Right cardiac atrium (tissue), 5 donors: Measurements from ENCODE around the gene TCEA2. TPM values are rescaled to one million over a fixed set of nuclear protein-coding genes. Genes with fewer than 3 reads are reported as not detected.

ENCODE experiments used
- ATAC-seq, 2 donors: fragments of 200-7000 bp; cut with Tn5 transposase; one replicate each; pipeline versions ENCODE4 v1.8.0 to v1.9.1; 2020; ENCODE audit warnings: moderate library complexity in 2 of 2, mild to moderate bottlenecking in 1 of 2
- DNase-seq, 3 donors: peaks; one replicate each; pipeline ENCODE4 v3.0.0-alpha.2; 2020
- H3K27ac ChIP-seq: one replicate; pipeline ENCODE4 v1.5.1; 2013; ENCODE audit warnings: mild to moderate bottlenecking, low read length, control low read depth, moderate library complexity
- H3K27me3 ChIP-seq: one replicate; pipeline ENCODE4 v1.6.1; 2013; ENCODE audit not compliant: control insufficient read depth, insufficient read depth
- H3K4me1 ChIP-seq: one replicate; pipeline ENCODE4 v1.6.1; 2013; ENCODE audit warnings: low read length; ENCODE audit not compliant: control insufficient read depth, insufficient read depth
- H3K4me3 ChIP-seq: one replicate; pipeline ENCODE4 v1.5.1; 2013; ENCODE audit warnings: low read length, control low read depth
- H3K9me3 ChIP-seq: one replicate; pipeline ENCODE4 v1.6.1; 2013; ENCODE audit warnings: low read length; ENCODE audit not compliant: control insufficient read depth
- WGBS: extraction: QIAGEN DNeasy Blood & Tissue Kit; methylation state at CpG from one replicate; pipeline ENCODE4 v1.1.7; 2013; 5-methylcytosine and 5-hydroxymethylcytosine counted together
- intact Hi-C, 4 donors: fragments of 100-400 bp; cut with DNase I; formaldehyde crosslinking; loops; one replicate each; pipeline versions ENCODE4 v1.11.0 to v1.14.0; 2022 to 2023
- polyA plus RNA-seq: library from polyadenylated mRNA; stranded (reverse); fragments of 200-250 nt; gene quantifications from one replicate; pipeline ENCODE4 v1.2.3, GENCODE V29; 2013
- total RNA-seq, 4 donors: library from RNA; stranded (reverse); fragmentation: NEBNext Ultra II Directional; extraction: Animal tissue kit (Norgen Biotek cat#: 25700); gene quantifications; one replicate each; pipeline ENCODE4 v1.2.1, GENCODE V29; 2021
- donor health status: healthy with polysubstance abuse.
- donor health status: DM: no; HTN: yes; CAD: no.
- donor health status: DM: no; HTN: no; CAD: no.
- donor health status: DM: no; HTN: yes; CAD: no; lungs with severe emphysema.
- donor health status: DM: yes; HTN: yes; CAD: no.

Gene TCEA2
- total and polyA plus RNA-seq, 5 donors: 38.3 to 52.0 (median 48.0) TPM

DNA sequence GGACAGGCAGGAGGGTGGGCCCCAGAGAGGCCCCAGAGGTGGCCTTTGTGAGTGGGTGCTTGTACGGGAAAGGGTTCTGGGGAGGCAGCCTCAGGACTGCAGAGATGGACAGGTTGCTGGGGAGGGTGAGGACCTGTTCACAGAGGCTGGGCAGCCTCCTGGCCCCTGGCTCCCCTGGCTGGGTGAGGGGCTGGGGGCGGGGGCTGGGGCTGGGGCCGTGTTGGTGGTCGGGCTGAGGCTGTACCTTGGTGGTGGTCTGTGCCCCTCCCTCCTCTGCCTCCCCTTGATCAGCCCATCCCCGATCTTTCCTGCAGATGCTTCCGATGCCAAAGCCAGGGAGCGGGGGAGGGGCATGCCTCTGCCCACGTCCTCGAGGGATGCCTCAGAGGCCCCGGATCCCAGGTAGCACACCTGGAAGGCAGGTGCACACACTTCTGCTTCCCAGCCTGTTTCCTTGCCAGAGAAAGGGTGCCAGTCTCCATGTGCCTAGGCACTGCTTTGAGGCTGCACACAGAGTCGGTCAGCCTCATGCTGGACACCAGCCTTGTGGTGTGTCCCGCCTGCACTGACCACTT lies 4.8 kb downstream of the TCEA2 start:
- Histone ChIP-seq H3K9me3 (no peaks in the 10 kb centered on the region), H3K27ac (no peak overlapping the region), H3K27me3 (no peaks in the 10 kb centered on the region), H3K4me1 (peaks cover 9% of the 10 kb centered on the region), H3K4me3 (no peak overlapping the region)
- no peak for ATAC-seq
- peak in 2 of 3 donors; percentile 61 to 67 for DNase-seq
- intact Hi-C loops: no loop called here
- WGBS: 68% methylated on average over 12 of the region's 12 CpGs

DNA sequence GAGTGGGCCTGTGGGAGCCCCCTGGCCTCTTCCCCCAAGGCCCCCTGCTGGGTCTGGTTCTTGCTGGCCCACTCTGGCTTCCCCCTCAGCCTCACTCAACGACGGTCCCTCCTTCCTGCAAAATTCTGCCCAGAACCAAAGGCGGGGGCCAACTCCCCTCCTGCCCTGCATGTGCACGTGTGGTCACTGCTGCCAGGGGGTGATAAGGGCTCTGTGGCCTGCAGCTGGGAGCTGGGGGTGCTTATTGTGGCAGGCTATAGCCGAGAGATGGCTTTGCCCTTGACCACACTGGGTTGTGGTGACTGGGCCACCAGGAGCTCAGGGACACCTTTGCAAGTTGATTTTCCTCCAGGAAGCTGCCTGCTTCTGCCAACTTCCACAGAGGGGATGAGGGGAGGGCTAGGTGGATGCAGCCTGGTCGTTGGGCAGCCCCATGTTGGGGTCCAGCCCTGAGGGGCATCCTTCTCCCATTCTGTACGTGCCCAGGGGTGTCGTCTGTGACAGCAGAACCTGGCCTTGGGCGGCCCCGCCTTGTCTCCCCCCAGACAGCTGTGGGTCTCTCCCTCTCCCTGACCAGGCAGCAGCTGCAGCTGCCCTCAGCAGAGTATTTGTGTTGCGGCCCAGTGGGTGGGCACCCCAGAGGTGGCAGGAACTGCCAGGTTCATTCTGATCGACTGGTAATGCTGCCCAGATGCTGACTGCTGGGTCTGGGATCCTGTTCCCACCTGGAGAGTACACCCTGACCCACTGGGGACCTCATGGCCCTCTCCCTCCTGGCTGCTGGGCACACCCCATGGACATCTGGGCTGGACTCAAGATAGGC lies 5.6 kb downstream of the TCEA2 start:
- Histone ChIP-seq H3K27ac (no peak overlapping the region), H3K4me3 (no peak overlapping the region), H3K9me3 (no peaks in the 10 kb centered on the region), H3K4me1 (peaks cover 9% of the 10 kb centered on the region), H3K27me3 (no peaks in the 10 kb centered on the region)
- 75% methylated on average over 12 of the region's 12 CpGs for WGBS
- intact Hi-C loops: no loop called here
- DNase-seq: peak in 1 of 3 donors; percentile 55
- ATAC-seq: no peak

- 90% methylated on average over 20 of the region's 20 CpGs for WGBS
- intact Hi-C loops: no loop called here
- peaks cover 4% of the 10 kb centered on the region for H3K4me1 ChIP-seq
- ATAC-seq (no peak), DNase-seq (peak in 1 of 3 donors; percentile 49)
- no peaks in the 10 kb centered on the region for H3K9me3 ChIP-seq
- no peak overlapping the region for H3K27ac ChIP-seq
- no peaks in the 10 kb centered on the region for H3K27me3 ChIP-seq
- no peak overlapping the region for H3K4me3 ChIP-seq
Measured at GRCh38 chr20:64069209-64069613, 6.2 kb downstream of the TCEA2 start.

- Histone ChIP-seq H3K4me3 (no peak overlapping the region), H3K27me3 (no peaks in the 10 kb centered on the region), H3K4me1 (no peaks in the 10 kb centered on the region), H3K9me3 (no peaks in the 10 kb centered on the region), H3K27ac (no peak overlapping the region)
- ATAC-seq (peak in 1 of 2 donors; percentile 2), DNase-seq (peak in 1 of 3 donors; percentile 77)
- WGBS: 60% methylated on average over 14 of the region's 14 CpGs
- intact Hi-C loops: no loop called here
Measured at GRCh38 chr20:64069614-64070243, 6.7 kb downstream of the TCEA2 start.

- no peaks in the 10 kb centered on the region for H3K27me3 ChIP-seq
- intact Hi-C loops: no loop called here
- 93% methylated on average over 31 of the region's 31 CpGs for WGBS
Measured at GRCh38 chr20:64070244-64070993, 7.4 kb downstream of the TCEA2 start.

DNA sequence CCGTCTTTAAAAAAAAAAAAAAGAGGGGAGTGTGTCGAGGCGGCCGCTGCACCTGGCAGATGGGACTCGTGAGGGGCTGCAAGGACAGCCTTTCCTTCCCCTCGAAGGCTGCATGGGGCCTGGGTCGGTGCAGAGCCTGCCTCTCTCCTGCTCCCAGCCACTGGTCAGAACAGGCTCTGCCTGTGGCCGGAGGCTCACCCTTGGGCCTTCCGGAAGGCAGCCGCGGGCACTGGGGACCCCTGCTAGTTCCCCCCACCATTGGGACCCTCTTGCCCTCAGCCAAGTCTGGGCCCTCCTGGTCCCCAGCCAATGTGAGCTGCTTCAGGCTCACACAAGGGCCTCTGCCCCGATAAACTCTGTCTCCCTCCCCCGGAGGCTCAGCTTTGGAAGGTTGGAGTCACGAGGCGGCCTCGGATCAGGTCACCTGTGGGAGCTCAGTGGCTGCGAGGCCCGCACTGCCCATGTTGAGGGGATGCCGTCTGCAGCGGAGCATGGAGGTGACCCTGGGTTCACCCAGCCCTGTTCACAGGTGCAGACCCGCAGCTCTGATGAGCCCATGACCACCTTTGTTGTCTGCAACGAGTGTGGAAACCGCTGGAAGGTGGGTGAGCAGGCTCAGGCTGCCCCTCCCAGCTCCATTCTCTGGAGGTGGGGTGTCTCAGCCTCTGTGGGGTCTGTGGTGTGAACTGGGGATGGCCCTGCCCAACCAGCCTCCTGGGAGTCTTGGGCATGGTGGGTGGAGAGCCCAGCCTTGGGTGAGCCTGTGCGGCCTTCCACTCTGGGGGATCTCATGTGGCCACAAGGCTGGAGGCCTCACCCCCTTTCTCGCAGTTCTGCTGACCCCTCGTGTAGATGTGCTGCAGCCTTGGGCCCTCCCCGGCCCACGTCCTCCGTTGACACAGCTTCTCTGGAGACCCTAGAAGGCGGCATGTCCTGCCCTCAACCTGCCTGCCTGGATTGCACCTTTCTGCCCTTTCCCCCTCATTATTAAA lies 8.6 kb downstream of the TCEA2 start:
- WGBS: 84% methylated on average over 30 of the region's 30 CpGs
- intact Hi-C loops: no loop called here
- H3K9me3 ChIP-seq: no peaks in the 10 kb centered on the region
- H3K4me1 ChIP-seq: no peaks in the 10 kb centered on the region
- ATAC-seq (no peak), DNase-seq (peak; percentile 10 to 55 (median 42))
- no peak overlapping the region for H3K4me3 ChIP-seq
- H3K27me3 ChIP-seq: no peaks in the 10 kb centered on the region
- H3K27ac ChIP-seq: no peak overlapping the region

More at GRCh38 chr20:64070244-64070993, 7.4 kb downstream of the TCEA2 start:
- H3K4me3 ChIP-seq: no peak overlapping the region
- ATAC-seq (no peak), DNase-seq (peak in 1 of 3 donors; percentile 57)
- no peaks in the 10 kb centered on the region for H3K9me3 ChIP-seq
- H3K27ac ChIP-seq: no peak overlapping the region
- no peaks in the 10 kb centered on the region for H3K4me1 ChIP-seq

DNA sequence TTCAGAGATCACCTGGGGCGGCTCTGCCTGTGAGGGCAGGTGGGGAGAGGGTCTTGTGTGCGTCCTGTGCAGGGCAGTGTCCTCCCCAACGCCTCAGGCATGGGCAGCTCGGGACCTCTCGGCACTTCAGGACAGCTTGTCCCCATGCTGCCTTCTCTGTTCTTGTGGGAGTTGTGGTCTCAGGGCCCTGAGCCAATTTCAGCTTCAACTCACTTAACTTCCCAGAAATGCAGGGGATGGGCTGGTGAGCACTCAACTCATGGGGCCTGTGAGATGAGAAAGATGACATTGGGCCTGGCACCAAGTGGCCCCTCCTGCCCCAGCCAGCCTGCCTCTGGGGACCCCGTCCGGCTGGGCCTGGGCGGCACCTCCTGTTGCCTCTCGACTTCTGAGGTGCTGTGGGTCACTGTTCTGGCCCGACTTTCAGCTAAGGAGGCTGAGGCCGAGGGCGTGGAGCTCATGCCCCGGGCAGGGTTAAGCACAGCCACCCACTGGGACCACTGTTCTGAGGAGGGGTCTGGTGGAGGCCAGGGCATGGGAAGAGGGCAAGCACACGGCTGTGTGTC lies 9.6 kb downstream of the TCEA2 start:
- intact Hi-C loops: no loop called here
- Histone ChIP-seq H3K27ac (no peak overlapping the region), H3K27me3 (no peaks in the 10 kb centered on the region), H3K4me3 (no peak overlapping the region), H3K9me3 (no peaks in the 10 kb centered on the region), H3K4me1 (no peaks in the 10 kb centered on the region)
- WGBS: 78% methylated on average over 14 of the region's 14 CpGs
- no peak for ATAC-seq
- DNase-seq: peak; percentile 7 to 47 (median 35)

DNA sequence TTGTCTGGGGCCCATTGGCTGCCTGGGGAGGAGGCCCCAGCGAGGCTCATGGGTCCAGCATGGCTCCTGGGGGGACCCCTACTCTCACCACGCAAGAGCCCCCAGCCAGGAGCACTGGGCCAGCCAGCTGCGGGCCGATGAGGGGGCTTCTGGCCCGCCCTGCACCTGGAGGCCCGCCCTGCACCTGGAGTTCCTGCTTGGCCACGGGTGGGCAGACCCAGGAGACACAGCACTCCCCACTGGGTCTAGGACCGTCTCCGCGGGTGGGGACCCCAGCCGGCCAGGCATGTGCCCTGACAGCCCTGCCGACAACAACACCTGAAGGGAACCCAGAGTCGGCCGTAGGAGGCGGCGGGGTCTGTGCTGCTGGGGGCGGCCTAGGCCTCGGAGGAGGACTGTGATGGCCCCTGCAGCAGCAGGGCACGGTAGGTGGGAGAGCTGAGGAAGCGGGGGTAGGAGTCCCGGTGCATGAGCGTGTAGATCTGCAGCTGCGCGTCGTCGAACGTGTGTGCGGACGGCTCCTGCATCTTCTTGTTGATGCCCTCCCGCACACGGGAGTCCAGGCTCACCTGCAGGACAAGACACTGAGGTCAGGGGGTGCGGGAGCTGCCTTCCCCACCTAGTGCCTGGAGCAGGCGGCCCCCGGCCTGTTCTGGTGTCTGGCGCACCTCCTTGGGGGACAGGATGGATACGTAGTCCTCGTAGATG lies 10.6 kb downstream of the TCEA2 start:
- no peak overlapping the region for H3K27ac ChIP-seq
- H3K4me1 ChIP-seq: no peaks in the 10 kb centered on the region
- ATAC-seq (no peak), DNase-seq (peak; percentile 11 to 61 (median 55))
- H3K9me3 ChIP-seq: no peaks in the 10 kb centered on the region
- WGBS: 92% methylated on average over 37 of the region's 37 CpGs
- H3K4me3 ChIP-seq: no peak overlapping the region
- H3K27me3 ChIP-seq: no peaks in the 10 kb centered on the region
- intact Hi-C loops: no loop called here

DNA sequence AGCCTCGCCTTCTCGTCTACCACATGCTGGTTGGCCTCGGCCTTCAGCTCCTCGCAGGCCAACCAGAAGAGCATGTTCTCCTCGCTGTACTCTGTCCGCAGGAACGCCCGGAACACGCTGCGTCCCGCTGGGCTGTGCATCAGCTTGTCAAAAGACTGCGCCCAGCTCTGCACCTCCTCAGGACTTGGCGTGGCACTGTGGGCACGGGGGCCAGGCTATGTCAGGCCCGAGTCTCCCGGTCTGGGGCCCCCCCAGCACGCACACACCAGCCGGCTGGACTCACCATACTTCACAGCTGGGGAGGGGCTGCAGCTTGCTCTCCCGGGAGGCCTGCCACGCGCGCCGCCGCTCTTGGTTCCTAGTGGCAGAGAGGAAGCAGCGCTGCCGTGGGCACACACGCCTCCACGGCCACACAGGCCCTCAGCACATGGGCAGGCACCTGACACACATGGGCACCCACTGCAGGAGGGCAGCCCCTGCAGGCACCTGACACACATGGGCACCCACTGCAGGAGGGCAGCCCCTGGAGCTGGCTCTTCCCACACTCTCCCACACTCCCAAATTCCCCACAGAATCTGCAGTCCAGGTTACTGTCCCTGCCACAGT lies 11.3 kb downstream of the TCEA2 start:
- no peak overlapping the region for H3K27ac ChIP-seq
- no peaks in the 10 kb centered on the region for H3K27me3 ChIP-seq
- no peak overlapping the region for H3K4me3 ChIP-seq
- intact Hi-C loops: no loop called here
- ATAC-seq: no peak
- H3K4me1 ChIP-seq: no peaks in the 10 kb centered on the region
- WGBS: 91% methylated on average over 28 of the region's 28 CpGs
- peak in 2 of 3 donors; percentile 46 to 65 for DNase-seq
- H3K9me3 ChIP-seq: no peaks in the 10 kb centered on the region
